Activated CD4-positive, alpha-beta memory T cell treated with anti-CD3 and anti-CD28 coated beads, Interleukin-2, amount 10 ng/mL, durations not matched to agents 7 days and 5 days (primary cell): ENCODE data around the gene TEFM. TPM values are rescaled to one million over a fixed set of nuclear protein-coding genes. Genes with fewer than 3 reads are reported as not detected.
"Not testable (repeated sequence)": the region's sequence is repeated elsewhere in the genome, so short reads cannot be mapped to it uniquely, and the experiment has no call there.

Source experiments
- CTCF ChIA-PET: fragments of 350-600 bp; sonication (Branson Sonifier 250); formaldehyde crosslinking; loops from one replicate; lab custom pipeline; 2021; ENCODE audit warnings: antibody characterized with exemption, inconsistent platforms; lab: Charles Lee
- POLR2A ChIA-PET: fragments of 350-600 bp; sonication (Branson Sonifier 250); formaldehyde crosslinking; loops from one replicate; lab custom pipeline; 2021; ENCODE audit warnings: antibody characterized with exemption; lab: Charles Lee
- DNase-seq: peaks from one replicate; pipeline ENCODE4 v3.0.0-alpha.2; 2020
- H3K27ac Mint-ChIP-seq: one replicate; pipeline ENCODE4 v1.8.0; 2021; ENCODE audit warnings: mild to moderate bottlenecking, mixed read lengths
- H3K27me3 Mint-ChIP-seq: one replicate; pipeline ENCODE4 v1.8.0; 2021; ENCODE audit warnings: mixed read lengths
- H3K36me3 Mint-ChIP-seq: one replicate; pipeline ENCODE4 v1.8.0; 2021; ENCODE audit warnings: low read depth, mixed read lengths
- H3K4me1 Mint-ChIP-seq: one replicate; pipeline ENCODE4 v1.8.0; 2021; ENCODE audit warnings: mixed read lengths
- H3K4me3 Mint-ChIP-seq: one replicate; pipeline ENCODE4 v1.8.0; 2021; ENCODE audit warnings: mild to moderate bottlenecking, mixed read lengths
- H3K9me3 Mint-ChIP-seq: one replicate; pipeline ENCODE4 v1.8.0; 2021; ENCODE audit warnings: mixed read lengths
- total RNA-seq, 2 experiments: library from RNA; stranded (reverse); gene quantifications; one replicate each; pipeline ENCODE4 v1.2.3, GENCODE V29; 2021

The TEFM gene, protein sequence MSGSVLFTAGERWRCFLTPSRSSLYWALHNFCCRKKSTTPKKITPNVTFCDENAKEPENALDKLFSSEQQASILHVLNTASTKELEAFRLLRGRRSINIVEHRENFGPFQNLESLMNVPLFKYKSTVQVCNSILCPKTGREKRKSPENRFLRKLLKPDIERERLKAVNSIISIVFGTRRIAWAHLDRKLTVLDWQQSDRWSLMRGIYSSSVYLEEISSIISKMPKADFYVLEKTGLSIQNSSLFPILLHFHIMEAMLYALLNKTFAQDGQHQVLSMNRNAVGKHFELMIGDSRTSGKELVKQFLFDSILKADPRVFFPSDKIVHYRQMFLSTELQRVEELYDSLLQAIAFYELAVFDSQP
- total RNA-seq = 10 to 100 TPM; 14.3 to 14.9 TPM

GRCh38 chr17:30906101-30906911 is at the start of gene TEFM:
TSS of gene TEFM (minus strand) at chr17:30906238. CDS start at chr17:30906198, 40 bp downstream.
- POLR2A ChIA-PET = interaction anchor here (0.6 to 2.5 kb wide), 12 partner anchors 9 to 310 kb away, joined by 3 to 12 read pairs (median 4); partner anchors contain the start of genes CRLF3 and RNF135

DNA sequence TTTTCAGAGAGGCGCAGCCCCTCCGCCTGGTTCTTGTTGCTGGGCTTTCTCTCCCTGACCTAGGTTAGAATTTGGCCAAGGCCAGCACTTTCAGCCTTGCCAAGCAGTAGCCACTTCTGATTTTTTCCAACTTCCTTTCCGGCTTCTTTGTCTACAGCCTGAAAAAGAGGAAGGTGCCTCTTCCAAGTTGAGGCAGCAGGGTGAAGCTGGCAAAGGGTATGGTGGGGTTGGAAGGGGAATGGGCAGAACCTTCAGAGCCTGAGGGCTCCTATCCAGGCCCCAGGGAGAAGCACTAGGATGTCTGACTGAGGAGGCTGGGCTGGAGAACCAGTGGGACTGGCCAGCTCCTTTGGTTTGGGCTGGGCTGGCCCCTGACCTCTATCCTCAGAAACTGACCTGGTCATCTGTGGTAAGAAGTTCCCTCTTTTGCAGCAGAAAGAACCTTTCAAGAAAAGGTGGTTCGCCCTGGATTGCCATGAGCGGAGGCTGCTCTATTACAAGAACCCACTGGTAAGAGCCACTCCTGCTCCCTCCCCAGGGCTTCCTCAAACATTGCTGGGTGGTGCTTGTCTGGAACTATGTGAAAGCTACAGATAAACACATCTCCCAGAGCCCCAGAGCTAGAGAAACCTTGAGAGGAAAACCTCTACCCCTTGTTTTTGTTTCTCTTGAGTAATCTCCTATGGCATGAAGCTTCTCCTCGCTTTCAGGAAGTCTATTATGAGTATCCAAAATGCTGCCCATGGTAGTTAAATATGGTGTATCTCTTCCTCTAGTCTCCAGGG is 48.2 kb upstream of the TEFM start:
- H3K9me3 Mint-ChIP-seq = no peaks in the 10 kb centered on the region
- peaks cover 11% of the 10 kb centered on the region for H3K27me3 Mint-ChIP-seq
- no peak overlapping the region for H3K4me3 Mint-ChIP-seq
- no peak for DNase-seq
- H3K36me3 Mint-ChIP-seq = no peaks in the 10 kb centered on the region
- POLR2A ChIA-PET = interaction anchor here (1.3 kb wide), 1 partner anchor 17 kb away, joined by 3 read pairs; no protein-coding TSS in a partner anchor
- no peak overlapping the region for H3K27ac Mint-ChIP-seq
- H3K4me1 Mint-ChIP-seq = no peaks in the 10 kb centered on the region
- CTCF ChIA-PET = interaction anchor here (1.4 kb wide), 1 partner anchor 9 kb away, joined by 3 read pairs; no protein-coding TSS in a partner anchor

More at GRCh38 chr17:30906101-30906911, at the start of gene TEFM:
- H3K36me3 Mint-ChIP-seq = peaks cover 26% of the 10 kb centered on the region
- no peaks in the 10 kb centered on the region for H3K9me3 Mint-ChIP-seq
- peak within 1 kb of the TSS; percentile 77 for H3K27ac Mint-ChIP-seq
- H3K4me1 Mint-ChIP-seq = peaks cover 50% of the 10 kb centered on the region
- peak within 1 kb of the TSS; percentile 94 for H3K4me3 Mint-ChIP-seq
- peak; percentile 92 for DNase-seq
- no peaks in the 10 kb centered on the region for H3K27me3 Mint-ChIP-seq
- CTCF ChIA-PET = interaction anchor here (1.0 kb wide), 1 partner anchor 430 kb away, joined by 3 read pairs; the partner anchor contains the start of gene GOSR1

- POLR2A ChIA-PET = no interaction called here
- Mint-ChIP-seq H3K9me3 (no peaks in the 10 kb centered on the region), H3K4me1 (no peaks in the 10 kb centered on the region), H3K4me3 (no peak overlapping the region), H3K27me3 (no peaks in the 10 kb centered on the region), H3K36me3 (no peaks in the 10 kb centered on the region), H3K27ac (no peak overlapping the region)
- CTCF ChIA-PET = no interaction called here
- DNase-seq = no peak
Observed at GRCh38 chr17:30952638-30953393, 46.8 kb upstream of the TEFM start.

DNA sequence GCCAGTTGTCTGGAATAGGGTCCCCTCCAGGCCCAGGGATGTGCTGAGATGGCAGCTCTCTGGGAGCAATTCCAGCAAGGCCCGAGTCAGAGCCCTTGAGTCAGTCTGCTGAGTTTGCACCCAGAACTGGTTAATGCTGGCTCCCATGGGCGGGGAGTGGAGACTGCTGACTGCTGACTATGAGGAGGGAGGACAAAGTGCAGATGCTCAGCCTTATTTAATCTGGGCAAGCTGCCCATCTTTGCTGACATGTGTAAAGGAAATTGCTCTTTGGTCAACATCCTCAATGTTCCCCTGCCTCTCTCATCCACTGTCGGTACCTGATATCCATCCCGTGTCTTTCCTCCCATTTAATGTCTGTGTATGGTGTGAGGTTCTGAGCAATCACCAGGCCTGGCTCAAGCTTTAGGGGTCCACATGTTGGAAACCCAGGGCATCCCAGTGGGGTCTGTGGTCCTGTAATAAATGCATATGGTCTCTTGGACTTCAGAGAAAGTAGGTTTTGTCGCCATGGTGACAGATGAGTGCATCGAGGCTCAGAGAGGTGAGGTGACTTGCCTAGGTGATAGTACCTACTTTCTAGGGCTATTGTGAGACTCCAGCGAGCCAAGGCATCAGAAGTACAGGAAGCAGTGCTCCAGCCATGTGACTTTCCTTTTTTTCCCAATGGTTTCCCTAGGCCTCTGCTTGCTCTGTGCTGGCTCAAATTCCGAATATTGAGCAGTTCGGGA is 44.8 kb upstream of the TEFM start:
- Mint-ChIP-seq H3K4me3 (no peak overlapping the region), H3K36me3 (no peaks in the 10 kb centered on the region), H3K9me3 (no peaks in the 10 kb centered on the region), H3K27me3 (no peaks in the 10 kb centered on the region), H3K27ac (no peak overlapping the region), H3K4me1 (no peaks in the 10 kb centered on the region)
- POLR2A ChIA-PET = no interaction called here
- no peak for DNase-seq
- CTCF ChIA-PET = no interaction called here

DNA sequence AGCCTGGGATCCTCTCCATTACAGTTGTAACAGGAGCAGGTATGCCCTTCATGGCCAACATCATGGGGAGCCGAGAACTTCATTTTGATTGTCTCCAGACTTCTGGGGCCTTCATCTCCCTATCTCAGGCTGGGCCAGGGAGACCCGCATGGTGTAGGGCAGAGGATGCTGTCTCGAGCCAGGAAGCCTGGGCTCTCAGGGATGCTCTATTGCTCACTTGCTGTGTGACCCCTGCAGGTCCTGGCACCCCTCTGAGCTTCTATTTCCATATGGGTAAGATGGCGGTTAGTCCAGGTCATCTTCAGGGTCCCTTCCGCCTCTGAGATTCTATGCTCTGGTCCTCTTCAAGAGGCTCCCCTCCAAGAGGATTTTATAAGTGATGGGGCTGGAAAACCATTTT is 44.2 kb upstream of the TEFM start:
- Mint-ChIP-seq H3K27ac (no peak overlapping the region), H3K9me3 (no peaks in the 10 kb centered on the region), H3K4me3 (no peak overlapping the region), H3K27me3 (no peaks in the 10 kb centered on the region), H3K36me3 (no peaks in the 10 kb centered on the region), H3K4me1 (no peaks in the 10 kb centered on the region)
- POLR2A ChIA-PET = no interaction called here
- no peak for DNase-seq
- CTCF ChIA-PET = no interaction called here

- no peak for DNase-seq
- Mint-ChIP-seq H3K27ac (no peak overlapping the region), H3K4me1 (peaks cover under 1% of the 10 kb centered on the region), H3K36me3 (no peaks in the 10 kb centered on the region), H3K27me3 (no peaks in the 10 kb centered on the region), H3K9me3 (no peaks in the 10 kb centered on the region), H3K4me3 (no peak overlapping the region)
- CTCF ChIA-PET = no interaction called here
- POLR2A ChIA-PET = no interaction called here
Observed at GRCh38 chr17:30947796-30948195, 41.8 kb upstream of the TEFM start.

DNA sequence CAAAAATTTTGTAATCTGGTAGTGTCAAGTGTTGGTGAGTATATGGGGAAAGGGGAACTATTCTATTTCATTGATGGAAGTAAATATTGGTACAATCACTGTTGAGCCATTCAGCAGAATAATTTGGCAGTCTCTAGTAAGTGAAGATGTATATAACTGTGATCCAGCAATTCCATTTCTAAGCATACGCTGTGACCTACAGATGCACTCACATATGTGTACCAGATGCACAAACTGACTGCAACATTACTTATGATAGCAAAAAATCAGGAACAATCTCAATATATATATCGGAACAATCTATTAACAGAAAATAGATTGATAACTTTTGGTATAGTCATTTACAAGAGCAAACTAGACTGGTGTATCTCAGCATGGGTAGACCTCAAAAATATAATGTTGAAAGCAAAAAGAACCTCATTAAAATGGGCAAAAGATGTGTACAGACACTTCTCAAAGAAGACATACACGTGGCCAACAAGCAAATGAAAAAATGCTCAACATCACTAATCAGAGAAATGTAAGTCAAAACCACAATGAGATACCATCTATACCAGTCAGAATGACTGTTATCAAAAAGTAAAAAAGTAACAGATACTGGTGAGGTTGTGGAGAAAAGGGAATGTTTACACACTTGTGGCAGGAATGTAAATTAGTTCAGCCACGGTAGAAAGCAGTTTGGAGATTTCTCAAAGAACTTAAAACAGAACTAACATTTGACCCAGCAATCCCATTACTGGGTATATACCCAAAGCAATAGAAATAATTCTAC is 36.5 kb upstream of the TEFM start:
- H3K4me3 Mint-ChIP-seq = no peak overlapping the region

DNA sequence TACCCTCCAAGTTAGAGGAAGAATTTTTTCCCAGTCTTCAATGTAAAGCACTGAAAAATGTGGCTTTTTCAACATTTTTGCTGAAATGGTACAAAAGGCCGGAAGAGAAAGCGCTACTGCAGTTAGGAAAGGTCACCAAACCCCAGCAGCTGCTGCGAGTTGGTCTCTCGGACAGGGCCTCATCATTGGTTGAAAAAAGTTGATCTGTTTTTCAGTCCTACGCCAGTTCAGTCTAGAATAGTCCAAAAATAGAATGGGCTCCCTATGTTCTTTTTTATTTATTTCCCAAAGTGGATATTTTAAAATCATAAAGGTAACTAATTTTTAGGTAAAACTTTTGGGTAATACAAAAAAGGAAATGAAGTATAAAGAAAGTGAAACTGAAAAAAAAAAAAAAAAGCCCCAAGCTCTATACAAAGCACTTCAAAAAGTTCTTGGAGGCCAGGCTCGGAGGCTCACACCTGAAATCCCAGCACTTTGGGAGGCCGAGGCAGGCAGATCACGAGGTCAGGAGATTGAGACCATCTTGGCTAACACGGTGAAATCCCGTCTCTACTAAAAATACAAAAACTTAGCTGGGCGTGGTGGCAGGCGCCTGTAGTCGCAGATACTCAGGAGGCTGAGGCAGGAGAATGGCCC is 33.1 kb upstream of the TEFM start:
- DNase-seq = peak; percentile 18
- H3K36me3 Mint-ChIP-seq = no peaks in the 10 kb centered on the region
- H3K4me1 Mint-ChIP-seq = peaks cover 18% of the 10 kb centered on the region
- peak overlapping the region; percentile 24 for H3K4me3 Mint-ChIP-seq
- CTCF ChIA-PET = interaction anchor here (0.5 to 1.2 kb wide), 3 partner anchors 30 to 463 kb away, joined by 3 to 4 read pairs (median 4); partner anchors contain the start of gene RNF135
- POLR2A ChIA-PET = interaction anchor here (0.7 to 1.6 kb wide), 4 partner anchors 12 to 55 kb away, joined by 3 to 4 read pairs (median 4); no protein-coding TSS in a partner anchor
- H3K9me3 Mint-ChIP-seq = no peaks in the 10 kb centered on the region
- H3K27ac Mint-ChIP-seq = no peak overlapping the region
- H3K27me3 Mint-ChIP-seq = peaks cover 1% of the 10 kb centered on the region

More for the DNA sequence above, 36.5 kb upstream of the TEFM start:
- Mint-ChIP-seq H3K9me3 (no peaks in the 10 kb centered on the region), H3K27me3 (peaks cover 1% of the 10 kb centered on the region), H3K4me1 (peaks cover 18% of the 10 kb centered on the region), H3K27ac (no peak overlapping the region), H3K36me3 (no peaks in the 10 kb centered on the region)
- ChIA-PET POLR2A (no interaction called here), CTCF (no interaction called here)
- no peak for DNase-seq

DNA sequence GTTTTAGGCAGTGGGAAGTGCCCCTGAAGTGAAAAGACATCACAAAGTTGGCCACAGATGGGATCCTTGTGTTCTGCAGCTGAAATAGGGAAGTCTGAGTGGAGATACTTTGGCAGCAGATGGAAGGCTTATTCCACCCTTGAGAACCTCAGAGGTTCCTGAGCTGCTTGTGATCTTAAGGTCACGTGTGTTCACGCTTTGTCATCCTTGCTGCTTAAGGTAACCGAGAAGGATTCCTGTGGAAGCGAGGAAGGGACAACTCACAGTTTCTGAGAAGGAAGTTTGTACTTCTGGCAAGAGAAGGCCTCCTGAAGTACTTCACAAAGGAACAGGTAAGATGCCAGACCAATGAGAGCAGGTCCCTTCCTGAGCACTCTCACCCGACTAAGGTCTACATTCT is 27.9 kb upstream of the TEFM start:
- Mint-ChIP-seq H3K4me3 (no peak overlapping the region), H3K36me3 (no peaks in the 10 kb centered on the region), H3K27ac (no peak overlapping the region), H3K9me3 (no peaks in the 10 kb centered on the region), H3K27me3 (no peaks in the 10 kb centered on the region), H3K4me1 (peaks cover 3% of the 10 kb centered on the region)
- DNase-seq = no peak
- ChIA-PET POLR2A (no interaction called here), CTCF (no interaction called here)

GRCh38 chr17:30931582-30931981 is 25.5 kb upstream of the TEFM start:
- H3K4me3 Mint-ChIP-seq, H3K27ac Mint-ChIP-seq, POLR2A ChIA-PET, H3K9me3 Mint-ChIP-seq, H3K4me1 Mint-ChIP-seq, H3K36me3 Mint-ChIP-seq, H3K27me3 Mint-ChIP-seq, DNase-seq: not testable (repeated sequence)
- CTCF ChIA-PET = interaction anchor here (0.7 kb wide), 1 partner anchor 1076 kb away, joined by 3 read pairs; no protein-coding TSS in a partner anchor

DNA sequence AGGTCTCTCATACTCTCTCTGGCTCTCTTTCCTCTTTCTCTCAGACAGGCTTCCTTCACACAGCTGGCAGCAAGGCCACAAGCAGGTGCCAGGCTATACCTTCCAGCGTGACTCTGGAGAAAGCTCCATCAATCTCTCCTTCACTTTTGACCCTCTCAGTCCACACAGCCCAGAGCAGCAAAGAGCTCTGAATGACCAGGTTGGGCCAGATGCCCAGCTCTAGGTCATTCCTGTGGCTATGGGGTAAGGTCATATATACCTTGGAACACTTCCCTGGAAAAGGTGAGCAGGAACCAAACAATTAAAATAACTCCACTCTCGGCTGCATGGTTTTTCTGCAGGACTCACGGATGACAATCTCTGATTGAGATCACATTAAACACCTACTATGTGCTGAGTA is 24.5 kb upstream of the TEFM start:
- no peaks in the 10 kb centered on the region for H3K9me3 Mint-ChIP-seq
- no peak for DNase-seq
- H3K27ac Mint-ChIP-seq = no peak overlapping the region
- ChIA-PET CTCF (no interaction called here), POLR2A (no interaction called here)
- no peaks in the 10 kb centered on the region for H3K4me1 Mint-ChIP-seq
- no peaks in the 10 kb centered on the region for H3K36me3 Mint-ChIP-seq
- peaks cover 8% of the 10 kb centered on the region for H3K27me3 Mint-ChIP-seq
- no peak overlapping the region for H3K4me3 Mint-ChIP-seq
